GM21526 (cell line): ENCODE results near the gene LOXL1.

ENCODE experiments used
- ATAC-seq: cut with Tn5 transposase; IDR thresholded peaks from one replicate; pipeline ENCODE4 v1.9.1; 2021; ENCODE audit warnings: moderate library complexity; ENCODE audit not compliant: unreplicated experiment, low FRiP score

Gene LOXL1

GRCh38 chr15:73926219-73927002 is at the start of gene LOXL1:
Gene LOXL1 (plus strand): TSS chr15:73926462. CDS start chr15:73926784, 322 bp downstream.
- ATAC-seq = no peak

- ATAC-seq = no peak
Observed at GRCh38 chr15:73879426-73879825, 46.8 kb upstream of the LOXL1 start.

GRCh38 chr15:73881579-73882320 is 44.5 kb upstream of the LOXL1 start:
- ATAC-seq = no peak

GRCh38 chr15:73882761-73883419 is 43.4 kb upstream of the LOXL1 start:
- ATAC-seq = no peak

GRCh38 chr15:73884159-73884558 is 42.1 kb upstream of the LOXL1 start:
- ATAC-seq = no peak

GRCh38 chr15:73885954-73886700 is 40.1 kb upstream of the LOXL1 start:
- no peak for ATAC-seq

- no peak for ATAC-seq
Observed at GRCh38 chr15:73886717-73887345, 39.4 kb upstream of the LOXL1 start.

GRCh38 chr15:73887481-73887880 is 38.8 kb upstream of the LOXL1 start:
- ATAC-seq = no peak

GRCh38 chr15:73888224-73889041 is 37.8 kb upstream of the LOXL1 start:
- no peak for ATAC-seq

GRCh38 chr15:73889053-73889761 is 37.1 kb upstream of the LOXL1 start:
- ATAC-seq = no peak

GRCh38 chr15:73889762-73890124 is 36.5 kb upstream of the LOXL1 start:
- no peak for ATAC-seq

GRCh38 chr15:73891328-73892315 is 34.6 kb upstream of the LOXL1 start:
- no peak for ATAC-seq

- ATAC-seq = no peak
Observed at GRCh38 chr15:73892446-73893226, 33.6 kb upstream of the LOXL1 start.

GRCh38 chr15:73894133-73894814 is 32.0 kb upstream of the LOXL1 start:
- ATAC-seq = no peak

GRCh38 chr15:73897441-73898261 is 28.6 kb upstream of the LOXL1 start:
- ATAC-seq = no peak
